Posterior cingulate gyrus (tissue), 11 donors: ENCODE measurements around the gene ADAM21.
"Not testable (repeated sequence)": the region's sequence is repeated elsewhere in the genome, so short reads cannot be mapped to it uniquely, and the experiment has no call there.

Experiments used
- DNase-seq, 10 donors: peaks; one replicate each; pipeline versions ENCODE4 v3.0.0 to v3.0.0-alpha.2; 2020 to 2021; ENCODE audit warnings: mixed read lengths in 3 of 10
- intact Hi-C: fragments of 100-400 bp; cut with DNase I; formaldehyde crosslinking; loops from one replicate; pipeline ENCODE4 v1.15.1; 2023

ADAM21 gene

DNA sequence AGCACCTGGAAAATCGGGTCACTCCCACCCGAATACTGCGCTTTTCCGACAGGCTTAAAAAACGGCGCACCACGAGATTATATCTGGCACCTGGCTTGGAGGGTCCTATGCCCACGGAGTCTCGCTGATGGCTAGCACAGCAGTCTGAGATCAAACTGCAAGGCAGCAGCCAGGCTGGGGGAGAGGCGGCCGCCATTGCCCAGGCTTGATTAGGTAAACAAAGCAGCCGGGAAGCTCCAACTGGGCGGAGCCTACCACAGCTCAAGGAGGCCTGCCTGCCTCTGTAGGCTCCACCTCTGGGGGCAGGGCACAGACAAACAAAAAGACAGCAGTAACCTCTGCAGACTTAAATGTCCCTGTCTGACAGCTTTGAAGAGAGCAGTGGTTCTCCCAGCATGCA lies 23.5 kb downstream of the ADAM21 start:
- intact Hi-C loops, DNase-seq: not testable (repeated sequence)

GRCh38 chr14:70477356-70478105 lies 25.6 kb downstream of the ADAM21 start:
- intact Hi-C loops, DNase-seq: not testable (repeated sequence)

DNA sequence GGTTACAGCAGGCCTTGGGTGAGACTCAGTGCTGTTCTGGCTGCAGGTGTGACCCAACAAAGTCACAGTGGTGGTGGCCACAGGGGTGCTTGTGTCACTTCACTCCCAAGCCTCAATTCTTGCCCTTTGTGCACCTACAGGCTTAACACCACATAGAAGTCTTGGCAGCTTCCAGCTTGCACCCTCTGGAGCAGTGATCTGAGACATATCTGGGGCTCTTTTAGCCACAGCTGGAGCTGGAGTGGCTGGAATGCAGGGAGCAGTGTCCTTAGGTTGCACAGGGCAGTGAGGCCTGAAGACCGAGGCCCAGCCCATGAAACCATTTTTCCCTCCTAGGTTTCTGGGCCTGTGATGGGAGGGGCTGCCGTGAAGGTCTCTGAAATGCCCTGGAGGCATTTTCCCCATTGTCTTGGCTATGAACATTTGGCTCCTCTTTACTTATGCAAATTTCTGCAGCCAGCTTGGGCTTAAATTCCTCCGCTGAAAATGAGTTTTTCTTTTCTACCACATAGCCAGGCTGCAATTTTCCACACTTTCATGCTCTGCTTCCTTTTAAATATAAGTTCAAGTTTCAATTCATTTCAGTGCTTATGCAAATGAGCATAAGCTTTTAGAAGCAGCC lies 37.7 kb downstream of the ADAM21 start:
- DNase-seq, result no peak
- intact Hi-C loops, result no loop called here

DNA sequence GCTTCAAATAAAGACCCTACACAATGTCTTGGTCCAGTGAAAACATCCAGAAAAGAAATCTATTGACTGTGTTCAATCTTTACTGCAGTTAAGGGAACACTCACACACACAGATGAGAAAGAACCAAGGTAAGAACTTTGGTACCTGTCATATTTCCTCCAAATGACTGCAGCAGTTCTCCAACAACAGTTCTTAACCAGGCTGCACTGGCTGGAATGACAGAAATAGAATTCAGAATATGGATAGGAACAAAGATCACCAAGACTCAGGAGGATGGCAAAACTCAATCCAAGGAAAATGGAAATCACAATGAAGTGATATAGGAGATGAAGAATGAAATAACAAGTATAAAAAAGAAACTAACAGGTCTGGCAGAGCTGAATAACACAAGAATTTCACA lies 46.2 kb downstream of the ADAM21 start:
- no peak for DNase-seq
- intact Hi-C loops, result no loop called here
